ENCODE data around the gene RGP1.

Gene RGP1

GRCh38 chr9:35771075-35771433 is 22.0 kb downstream of the RGP1 start:
- Histone ChIP-seq H3K9me3 (ENCODE audit: severe bottlenecking) (no peaks in the 10 kb centered on the region), H3K36me3 (ENCODE audit: low read depth) (no peaks in the 10 kb centered on the region), H3K27ac (ENCODE audit: poor library complexity, severe bottlenecking) (peak overlapping the region; percentile 58), H3K4me1 (ENCODE audit: insufficient read depth, poor library complexity, severe bottlenecking) (peaks cover 16% of the 10 kb centered on the region), H3K27me3 (ENCODE audit: insufficient read depth, poor library complexity, severe bottlenecking) (no peaks in the 10 kb centered on the region), H3K4me3 (ENCODE audit: severe bottlenecking) (no peak overlapping the region)
- ATAC-seq (ENCODE audit: low read depth), result no peak
- DNase-seq (ENCODE audit: low spot score), result no peak
- no peak for TF ChIP-seq CTCF (IDR thresholded peaks at IDR 0.05; ENCODE audit: poor library complexity, severe bottlenecking)

- ATAC-seq (ENCODE audit: low read depth) (peak; percentile 47; the same call in 2 of the 3 replicates), DNase-seq (ENCODE audit: low spot score) (no peak)
- Histone ChIP-seq H3K27ac (ENCODE audit: poor library complexity, severe bottlenecking) (peak overlapping the region; percentile 58), H3K4me3 (ENCODE audit: severe bottlenecking) (no peak overlapping the region), H3K36me3 (ENCODE audit: low read depth) (no peaks in the 10 kb centered on the region), H3K27me3 (ENCODE audit: insufficient read depth, poor library complexity, severe bottlenecking) (no peaks in the 10 kb centered on the region), H3K4me1 (ENCODE audit: insufficient read depth, poor library complexity, severe bottlenecking) (peaks cover 16% of the 10 kb centered on the region), H3K9me3 (ENCODE audit: severe bottlenecking) (no peaks in the 10 kb centered on the region)
- no peak for TF ChIP-seq CTCF (IDR thresholded peaks at IDR 0.05; ENCODE audit: poor library complexity, severe bottlenecking)
These were observed 22.4 kb downstream of the RGP1 start for GRCh38 chr9:35771534-35771933.

GRCh38 chr9:35771943-35772342 is 22.9 kb downstream of the RGP1 start:
- ATAC-seq (ENCODE audit: low read depth) (peak; percentile 85), DNase-seq (ENCODE audit: low spot score) (no peak)
- TF ChIP-seq CTCF (IDR thresholded peaks at IDR 0.05; ENCODE audit: poor library complexity, severe bottlenecking), result no peak
- Histone ChIP-seq H3K4me1 (ENCODE audit: insufficient read depth, poor library complexity, severe bottlenecking) (peaks cover 16% of the 10 kb centered on the region), H3K27me3 (ENCODE audit: insufficient read depth, poor library complexity, severe bottlenecking) (no peaks in the 10 kb centered on the region), H3K36me3 (ENCODE audit: low read depth) (no peaks in the 10 kb centered on the region), H3K27ac (ENCODE audit: poor library complexity, severe bottlenecking) (peak overlapping the region; percentile 58), H3K9me3 (ENCODE audit: severe bottlenecking) (no peaks in the 10 kb centered on the region), H3K4me3 (ENCODE audit: severe bottlenecking) (no peak overlapping the region)

GRCh38 chr9:35774907-35775635 is 26.0 kb downstream of the RGP1 start:
- DNase-seq (ENCODE audit: low spot score), result no peak
- no peak for ATAC-seq (ENCODE audit: low read depth)
- H3K27ac ChIP-seq (ENCODE audit: poor library complexity, severe bottlenecking), result no peak overlapping the region
- peaks cover 16% of the 10 kb centered on the region for H3K4me1 ChIP-seq (ENCODE audit: insufficient read depth, poor library complexity, severe bottlenecking)
- H3K9me3 ChIP-seq (ENCODE audit: severe bottlenecking), result no peaks in the 10 kb centered on the region
- H3K4me3 ChIP-seq (ENCODE audit: severe bottlenecking), result no peak overlapping the region
- TF ChIP-seq CTCF (IDR thresholded peaks at IDR 0.05; ENCODE audit: poor library complexity, severe bottlenecking), result no peak
- H3K36me3 ChIP-seq (ENCODE audit: low read depth), result no peaks in the 10 kb centered on the region
- H3K27me3 ChIP-seq (ENCODE audit: insufficient read depth, poor library complexity, severe bottlenecking), result no peaks in the 10 kb centered on the region

- no peak for DNase-seq (ENCODE audit: low spot score)
These were observed 26.9 kb downstream of the RGP1 start for GRCh38 chr9:35776018-35776417.

More at GRCh38 chr9:35776018-35776417, 26.9 kb downstream of the RGP1 start:
- Histone ChIP-seq H3K9me3 (ENCODE audit: severe bottlenecking) (no peaks in the 10 kb centered on the region), H3K36me3 (ENCODE audit: low read depth) (no peaks in the 10 kb centered on the region), H3K4me1 (ENCODE audit: insufficient read depth, poor library complexity, severe bottlenecking) (peaks cover 14% of the 10 kb centered on the region), H3K4me3 (ENCODE audit: severe bottlenecking) (no peak overlapping the region), H3K27ac (ENCODE audit: poor library complexity, severe bottlenecking) (no peak overlapping the region), H3K27me3 (ENCODE audit: insufficient read depth, poor library complexity, severe bottlenecking) (no peaks in the 10 kb centered on the region)
- no peak for TF ChIP-seq CTCF (IDR thresholded peaks at IDR 0.05; ENCODE audit: poor library complexity, severe bottlenecking)
- no peak for ATAC-seq (ENCODE audit: low read depth)
